C4-2B (cell line): ENCODE data around the gene APOBEC3H.
"Not testable (repeated sequence)": the region's sequence is repeated elsewhere in the genome, so short reads cannot be mapped to it uniquely, and the experiment has no call there.

ENCODE experiments used
- H3K27ac ChIP-seq: fragments of 450-650 bp; 2 replicates; pipeline ENCODE4 v1.5.1; 2017
- CTCF ChIP-seq: fragments of 450-650 bp; conservative IDR thresholded peaks from 2 replicates; pipeline ENCODE4 v1.5.1; 2017; ENCODE audit warnings: mild to moderate bottlenecking
- ZFX ChIP-seq: fragments of 450-650 bp; IDR thresholded peaks from 2 replicates; pipeline ENCODE4 v1.6.1; 2017

Gene APOBEC3H

GRCh38 chr22:39073981-39074380, 23.1 kb upstream of the APOBEC3H start:
- no peak overlapping the region for H3K27ac ChIP-seq
- no peak for TF ChIP-seq CTCF
- TF ChIP-seq ZFX: no peak

GRCh38 chr22:39076155-39077025, 20.7 kb upstream of the APOBEC3H start:
- not testable (repeated sequence) for H3K27ac ChIP-seq

- H3K27ac ChIP-seq: not testable (repeated sequence)
Observed at GRCh38 chr22:39077026-39077840, 19.8 kb upstream of the APOBEC3H start, which contains the start of gene APOBEC3G. Gene APOBEC3G, plus strand, starts transcription at chr22:39077275. Its CDS starts 87 bp downstream, at chr22:39077362.

GRCh38 chr22:39077912-39078311, 19.1 kb upstream of the APOBEC3H start:
- not testable (repeated sequence) for H3K27ac ChIP-seq

GRCh38 chr22:39078329-39078728, 18.7 kb upstream of the APOBEC3H start:
- no peak overlapping the region for H3K27ac ChIP-seq
- no peak for TF ChIP-seq ZFX
- TF ChIP-seq CTCF: no peak

GRCh38 chr22:39079054-39079637, 17.9 kb upstream of the APOBEC3H start:
- H3K27ac ChIP-seq: not testable (repeated sequence)

- no peak for TF ChIP-seq ZFX
- no peak for TF ChIP-seq CTCF
Observed at GRCh38 chr22:39080052-39080762, 16.8 kb upstream of the APOBEC3H start.

GRCh38 chr22:39081016-39081415, 16.0 kb upstream of the APOBEC3H start:
- TF ChIP-seq CTCF (no peak), ZFX (no peak)

More at GRCh38 chr22:39080052-39080762, 16.8 kb upstream of the APOBEC3H start:
- no peak overlapping the region for H3K27ac ChIP-seq

GRCh38 chr22:39081598-39081997, 15.4 kb upstream of the APOBEC3H start:
- no peak for TF ChIP-seq CTCF
- no peak for TF ChIP-seq ZFX
- H3K27ac ChIP-seq: no peak overlapping the region

More at GRCh38 chr22:39081016-39081415, 16.0 kb upstream of the APOBEC3H start:
- no peak overlapping the region for H3K27ac ChIP-seq
